Smooth muscle cell (in vitro differentiated cells): ENCODE measurements around the gene PIM3. TPM values are rescaled to one million over a fixed set of nuclear protein-coding genes. Genes with fewer than 3 reads are reported as not detected.
A peak's percentile ranks its signal among the peaks of the same experiment; 100 is the strongest.
"Not testable (repeated sequence)": the region's sequence is repeated elsewhere in the genome, so short reads cannot be mapped to it uniquely, and the experiment has no call there.

Experiments used
- DNase-seq: peaks from one replicate; lab custom pipeline; 2025; ENCODE audit not compliant: unreplicated experiment; lab: John Stamatoyannopoulos, UW
- H2AFZ ChIP-seq: fragments of 200-600 bp; sonication (generic); 2 replicates; pipeline ENCODE4 v1.6.0; 2016; ENCODE audit warnings: antibody characterized with exemption, low read depth, mild to moderate bottlenecking
- H3F3A ChIP-seq: fragments of 200-600 bp; sonication (generic); 2 replicates; pipeline ENCODE4 v1.6.0; 2017; ENCODE audit warnings: antibody characterized with exemption, low read depth
- H3K27ac ChIP-seq: fragments of 200-600 bp; sonication (generic); 2 replicates; pipeline ENCODE4 v1.5.1; 2016; ENCODE audit warnings: low read depth, mild to moderate bottlenecking
- H3K27me3 ChIP-seq: fragments of 200-600 bp; sonication (generic); 2 replicates; pipeline ENCODE4 v1.6.1; 2016; ENCODE audit warnings: low read depth, mild to moderate bottlenecking
- H3K36me3 ChIP-seq: fragments of 200-600 bp; sonication (generic); 2 replicates; pipeline ENCODE4 v1.5.1; 2016; ENCODE audit warnings: low read depth
- H3K4me1 ChIP-seq: fragments of 200-600 bp; sonication (generic); 2 replicates; pipeline ENCODE4 v1.5.1; 2016; ENCODE audit warnings: low read depth
- H3K4me2 ChIP-seq: fragments of 200-600 bp; sonication (generic); 2 replicates; pipeline ENCODE4 v1.6.0; 2016; ENCODE audit warnings: mild to moderate bottlenecking
- H3K4me3 ChIP-seq: fragments of 200-600 bp; sonication (generic); 2 replicates; pipeline ENCODE4 v1.5.1; 2016; ENCODE audit warnings: mild to moderate bottlenecking
- H3K79me2 ChIP-seq: fragments of 200-600 bp; sonication (generic); 2 replicates; pipeline ENCODE4 v1.6.0; 2016; ENCODE audit warnings: low read depth, mild to moderate bottlenecking
- H3K9ac ChIP-seq: fragments of 200-600 bp; sonication (generic); 2 replicates; pipeline ENCODE4 v1.6.0; 2016; ENCODE audit warnings: low read depth
- H3K9me3 ChIP-seq: fragments of 200-600 bp; sonication (generic); replicated peaks from 2 replicates; pipeline ENCODE4 v1.5.1; 2016; ENCODE audit warnings: low read depth
- H4K20me1 ChIP-seq: fragments of 200-600 bp; sonication (generic); 2 replicates; pipeline ENCODE4 v1.6.0; 2016; ENCODE audit warnings: low read depth
- CTCF ChIP-seq: fragments of 200-600 bp; sonication (generic); IDR thresholded peaks from 2 replicates; pipeline ENCODE4 v1.5.1; 2017; ENCODE audit warnings: borderline replicate concordance, mild to moderate bottlenecking, antibody characterized with exemption; ENCODE audit not compliant: insufficient read depth, poor library complexity, severe bottlenecking
- WGBS: methylation state at CpG from one replicate; pipeline ENCODE4 v1.1.7; 2016; ENCODE audit warnings: low lambda C conversion rate; 5-methylcytosine and 5-hydroxymethylcytosine counted together
- polyA plus RNA-seq: library from polyadenylated mRNA; unstranded; fragments of >200 nt; fragmentation: Nextera tagmentation; extraction: Ambion mirVana; gene quantifications from 2 replicates; pipeline ENCODE4 v1.2.1, GENCODE V29; 2016
- total RNA-seq: library from RNA; depleted of rRNA; stranded (reverse); fragments of >200 nt; gene quantifications from 2 replicates; pipeline ENCODE4 v1.2.3, GENCODE V29; 2014

The PIM3 gene
- total and polyA plus RNA-seq, 2 experiments from 2014 or later, result 19.1 to 43.3 TPM

- H3K27ac ChIP-seq, result no peak overlapping the region
- H3K79me2 ChIP-seq, result no peaks in the 10 kb centered on the region
- no peaks in the 10 kb centered on the region for H3K9me3 ChIP-seq
- H2AFZ ChIP-seq, result no peak overlapping the region
- H3K4me1 ChIP-seq, result no peaks in the 10 kb centered on the region
- H4K20me1 ChIP-seq, result no peaks in the 10 kb centered on the region
- H3K36me3 ChIP-seq, result no peaks in the 10 kb centered on the region
- H3K9ac ChIP-seq, result no peak overlapping the region
- TF ChIP-seq CTCF, result no peak
- DNase-seq, result no peak
- no peak overlapping the region for H3K4me3 ChIP-seq
- H3F3A ChIP-seq, result no peaks in the 10 kb centered on the region
- H3K4me2 ChIP-seq, result no peak overlapping the region
- 93% methylated on average over 14 of the region's 14 CpGs for WGBS
- H3K27me3 ChIP-seq, result no peaks in the 10 kb centered on the region
Measured at GRCh38 chr22:49977578-49977977, 17.0 kb downstream of the PIM3 start.

- Histone ChIP-seq H4K20me1 (no peaks in the 10 kb centered on the region), H3K79me2 (no peaks in the 10 kb centered on the region), H3K36me3 (no peaks in the 10 kb centered on the region), H3K4me3 (no peak overlapping the region), H2AFZ (no peak overlapping the region), H3K27ac (no peak overlapping the region), H3K9ac (no peak overlapping the region), H3K27me3 (peaks cover 16% of the 10 kb centered on the region), H3K4me2 (no peak overlapping the region), H3F3A (no peaks in the 10 kb centered on the region), H3K4me1 (no peaks in the 10 kb centered on the region), H3K9me3 (no peaks in the 10 kb centered on the region)
- DNase-seq, result no peak
- TF ChIP-seq CTCF, result peak; percentile 38
- 52% methylated on average over 7 of the region's 7 CpGs for WGBS
Measured at GRCh38 chr22:49979587-49980264, 19.2 kb downstream of the PIM3 start.

- not testable (repeated sequence) for H3K4me1 ChIP-seq, DNase-seq, H3K4me3 ChIP-seq, H3K36me3 ChIP-seq, H4K20me1 ChIP-seq, H3K4me2 ChIP-seq, H3K9me3 ChIP-seq, H3F3A ChIP-seq, H3K9ac ChIP-seq, H3K79me2 ChIP-seq, H2AFZ ChIP-seq, H3K27ac ChIP-seq
- peaks cover 16% of the 10 kb centered on the region for H3K27me3 ChIP-seq
- 99% methylated on average over 7 of the region's 7 CpGs for WGBS
Measured at GRCh38 chr22:49981799-49982198, 21.2 kb downstream of the PIM3 start.

- Histone ChIP-seq H3K27ac (no peak overlapping the region), H3K9me3 (peaks cover 4% of the 10 kb centered on the region), H3K79me2 (no peaks in the 10 kb centered on the region), H3F3A (no peaks in the 10 kb centered on the region), H3K4me3 (no peak overlapping the region), H3K27me3 (peaks cover 16% of the 10 kb centered on the region), H4K20me1 (no peaks in the 10 kb centered on the region), H3K9ac (no peak overlapping the region), H3K36me3 (no peaks in the 10 kb centered on the region), H3K4me1 (no peaks in the 10 kb centered on the region), H3K4me2 (peak overlapping the region; percentile 74), H2AFZ (no peak overlapping the region)
- 30% methylated on average over 60 of the region's 90 CpGs for WGBS
- DNase-seq, result no peak
- TF ChIP-seq CTCF, result peak; percentile 51
Measured at GRCh38 chr22:49983148-49984042, 22.8 kb downstream of the PIM3 start.
